NT2/D1 (cell line): ENCODE results near the gene HACD2.

Experiments
- DNase-seq: peaks from one replicate; pipeline ENCODE4 v3.0.0-alpha.2; 2011; ENCODE audit warnings: low read depth, low spot score
- H3K27me3 ChIP-seq: 2 replicates; pipeline ENCODE4 v1.6.0; 2011; ENCODE audit warnings: mild to moderate bottlenecking; ENCODE audit not compliant: insufficient read length, insufficient read depth
- H3K36me3 ChIP-seq: 2 replicates; pipeline ENCODE4 v1.6.1; 2011; ENCODE audit warnings: mild to moderate bottlenecking, low read length, mixed read lengths; ENCODE audit not compliant: insufficient read depth, insufficient read length
- H3K4me1 ChIP-seq: 2 replicates; pipeline ENCODE4 v1.5.1; 2011; ENCODE audit not compliant: insufficient read depth, insufficient read length
- H3K4me3 ChIP-seq: 2 replicates; pipeline ENCODE4 v1.5.1; 2011; ENCODE audit warnings: low read depth; ENCODE audit not compliant: insufficient read length
- H3K9ac ChIP-seq: 2 replicates; pipeline ENCODE4 v1.6.0; 2011; ENCODE audit warnings: low read depth; ENCODE audit not compliant: insufficient read length
- H3K9me3 ChIP-seq: 2 replicates; pipeline ENCODE4 v1.5.1; 2011; ENCODE audit warnings: mild to moderate bottlenecking, low read length; ENCODE audit not compliant: insufficient read depth
- SUZ12 ChIP-seq: IDR thresholded peaks from 2 replicates; pipeline ENCODE4 v1.6.1; 2011; ENCODE audit not compliant: insufficient read length, insufficient read depth; ENCODE audit errors: extremely low read depth
- YY1 ChIP-seq: IDR thresholded peaks from 2 replicates; pipeline ENCODE4 v1.6.1; 2011; ENCODE audit not compliant: insufficient read length, insufficient read depth
- ZNF274 ChIP-seq: IDR thresholded peaks from 2 replicates; pipeline ENCODE4 v1.6.1; 2011; ENCODE audit warnings: mild to moderate bottlenecking, low read depth, low read length

HACD2 gene

GRCh38 chr3:123584284-123584987 is 417 bp downstream of the HACD2 start:
- DNase-seq = no peak

GRCh38 chr3:123583561-123583960 is 1.3 kb downstream of the HACD2 start:
- Histone ChIP-seq H3K27me3 (no peaks in the 10 kb centered on the region), H3K4me1 (no peaks in the 10 kb centered on the region), H3K36me3 (peaks cover 46% of the 10 kb centered on the region), H3K9me3 (peaks cover 17% of the 10 kb centered on the region), H3K9ac (peak overlapping the region; percentile 73), H3K4me3 (peak overlapping the region; percentile 90)
- TF ChIP-seq SUZ12 (no peak), YY1 (no peak), ZNF274 (no peak)
- DNase-seq = no peak

More at GRCh38 chr3:123584284-123584987, 417 bp downstream of the HACD2 start:
- TF ChIP-seq YY1 (no peak), SUZ12 (no peak), ZNF274 (no peak)
- Histone ChIP-seq H3K9me3 (peaks cover 26% of the 10 kb centered on the region), H3K27me3 (no peaks in the 10 kb centered on the region), H3K4me3 (peak overlapping the region; percentile 90), H3K4me1 (no peaks in the 10 kb centered on the region), H3K36me3 (peaks cover 44% of the 10 kb centered on the region), H3K9ac (peak overlapping the region; percentile 73)

- Histone ChIP-seq H3K36me3 (peaks cover 49% of the 10 kb centered on the region), H3K4me3 (no peak overlapping the region), H3K27me3 (no peaks in the 10 kb centered on the region), H3K9me3 (peaks cover 5% of the 10 kb centered on the region; the same call in 1 of the 2 replicates), H3K9ac (no peak overlapping the region), H3K4me1 (no peaks in the 10 kb centered on the region)
- TF ChIP-seq YY1 (no peak), ZNF274 (no peak), SUZ12 (no peak)
- DNase-seq = no peak
These were observed 2.5 kb downstream of the HACD2 start for GRCh38 chr3:123582315-123582714.

- TF ChIP-seq SUZ12 (no peak), YY1 (no peak), ZNF274 (no peak)
- Histone ChIP-seq H3K36me3 (peaks cover 74% of the 10 kb centered on the region), H3K4me3 (no peak overlapping the region)
These were observed 8.7 kb downstream of the HACD2 start for GRCh38 chr3:123576122-123576521.

GRCh38 chr3:123571973-123572365 is 12.9 kb downstream of the HACD2 start:
- DNase-seq = no peak
- H3K36me3 ChIP-seq = peaks cover 59% of the 10 kb centered on the region
- no peaks in the 10 kb centered on the region for H3K9me3 ChIP-seq
- TF ChIP-seq ZNF274 (no peak), YY1 (no peak), SUZ12 (no peak)
- H3K4me1 ChIP-seq = no peaks in the 10 kb centered on the region
- no peaks in the 10 kb centered on the region for H3K27me3 ChIP-seq
- H3K4me3 ChIP-seq = no peak overlapping the region
- no peak overlapping the region for H3K9ac ChIP-seq

More at GRCh38 chr3:123576122-123576521, 8.7 kb downstream of the HACD2 start:
- no peak for DNase-seq
- H3K4me1 ChIP-seq = no peaks in the 10 kb centered on the region
- no peaks in the 10 kb centered on the region for H3K9me3 ChIP-seq
- H3K27me3 ChIP-seq = no peaks in the 10 kb centered on the region
- no peak overlapping the region for H3K9ac ChIP-seq

GRCh38 chr3:123571264-123571972 is 13.4 kb downstream of the HACD2 start:
- no peaks in the 10 kb centered on the region for H3K27me3 ChIP-seq
- H3K4me1 ChIP-seq = no peaks in the 10 kb centered on the region
- DNase-seq = no peak
- H3K9me3 ChIP-seq = no peaks in the 10 kb centered on the region
- H3K9ac ChIP-seq = no peak overlapping the region
- TF ChIP-seq SUZ12 = no peak
- TF ChIP-seq YY1 = no peak
- H3K36me3 ChIP-seq = peaks cover 58% of the 10 kb centered on the region
- no peak overlapping the region for H3K4me3 ChIP-seq

GRCh38 chr3:123568875-123569274 is 16.0 kb downstream of the HACD2 start:
- Histone ChIP-seq H3K9me3 (no peaks in the 10 kb centered on the region), H3K4me3 (no peak overlapping the region), H3K36me3 (peaks cover 65% of the 10 kb centered on the region), H3K27me3 (no peaks in the 10 kb centered on the region), H3K9ac (no peak overlapping the region), H3K4me1 (no peaks in the 10 kb centered on the region)
- TF ChIP-seq ZNF274 (no peak), YY1 (no peak), SUZ12 (no peak)
- no peak for DNase-seq
